ENCODE results near the gene COL15A1. TPM values are rescaled to one million over a fixed set of nuclear protein-coding genes. Genes with fewer than 3 reads are reported as not detected.
A peak's percentile ranks its signal among the peaks of the same experiment; 100 is the strongest.

The COL15A1 gene
- total RNA-seq, 1 donor from 2014 or later = 0.05 TPM

DNA sequence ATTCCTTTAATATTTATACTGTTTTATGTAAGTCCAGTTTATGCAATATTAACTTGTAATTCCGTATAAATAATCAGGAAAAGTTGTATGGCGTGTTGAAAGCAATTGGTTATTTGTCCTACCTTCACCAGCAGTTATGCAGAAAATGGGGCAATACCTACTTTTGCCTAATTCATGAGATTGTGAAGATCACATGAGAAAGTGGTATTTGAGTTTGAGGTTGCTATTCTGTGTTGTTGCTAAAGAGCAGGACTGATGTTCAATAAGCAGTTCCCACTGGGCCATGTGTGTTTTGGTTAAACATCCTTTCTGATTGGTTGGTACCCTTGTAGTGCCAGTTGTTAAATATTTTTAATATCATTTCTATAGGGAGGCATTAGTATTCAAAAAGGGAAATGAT is 164.4 kb downstream of the COL15A1 start:
- no peak for DNase-seq (ENCODE audit: low read depth)

DNA sequence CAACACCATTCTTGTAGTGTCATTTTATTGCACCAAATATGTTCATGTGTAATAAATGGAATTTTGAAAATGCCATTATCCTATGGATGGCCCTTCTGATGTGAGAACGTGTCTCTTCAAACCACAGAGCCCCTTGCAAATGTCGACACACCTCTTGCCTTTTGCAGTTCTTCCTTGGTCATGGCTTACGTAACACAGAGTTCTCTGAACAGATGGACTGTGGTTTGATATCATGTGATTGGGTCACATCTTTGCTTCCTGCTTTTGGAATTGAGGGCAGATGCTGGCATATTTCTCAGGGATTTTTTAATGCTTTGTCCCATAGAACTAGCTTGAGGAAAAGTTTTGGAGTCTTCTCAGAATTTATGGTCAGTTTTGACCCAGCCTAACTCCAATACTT is 165.8 kb downstream of the COL15A1 start:
- DNase-seq (ENCODE audit: low read depth) = peak; percentile 68

DNA sequence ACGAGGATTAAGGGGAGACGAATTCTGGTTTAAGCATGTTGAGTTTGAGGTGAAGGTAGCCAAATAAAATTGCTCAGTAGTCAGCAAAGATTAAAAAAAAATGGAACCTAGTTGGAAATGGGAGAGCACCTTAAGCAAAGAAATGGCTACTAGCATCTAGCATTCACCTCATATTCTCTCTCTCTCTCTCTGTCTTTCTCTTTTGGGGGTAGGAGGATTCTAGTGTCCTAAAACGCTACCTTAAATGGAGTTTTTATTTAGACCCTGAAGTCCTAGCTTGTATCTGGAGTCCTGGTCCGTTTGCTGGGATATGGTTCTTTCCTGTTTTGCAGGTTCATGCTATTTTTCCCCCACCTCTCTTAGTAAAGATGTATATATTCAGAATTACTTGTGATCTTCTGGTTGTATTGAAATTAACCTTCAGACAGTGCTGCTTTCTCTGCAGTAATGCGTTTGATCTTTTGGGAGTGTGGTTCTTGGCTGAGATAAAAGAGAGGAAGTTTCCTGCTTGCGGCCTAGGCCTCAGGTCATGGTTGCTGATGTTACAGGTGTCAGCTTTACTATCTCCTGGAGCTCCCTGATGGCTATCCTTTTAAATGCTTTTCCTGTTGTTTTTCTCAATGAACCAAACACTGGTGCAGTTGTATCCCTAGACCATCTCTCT is 169.2 kb downstream of the COL15A1 start:
- no peak for DNase-seq (ENCODE audit: low read depth)

DNA sequence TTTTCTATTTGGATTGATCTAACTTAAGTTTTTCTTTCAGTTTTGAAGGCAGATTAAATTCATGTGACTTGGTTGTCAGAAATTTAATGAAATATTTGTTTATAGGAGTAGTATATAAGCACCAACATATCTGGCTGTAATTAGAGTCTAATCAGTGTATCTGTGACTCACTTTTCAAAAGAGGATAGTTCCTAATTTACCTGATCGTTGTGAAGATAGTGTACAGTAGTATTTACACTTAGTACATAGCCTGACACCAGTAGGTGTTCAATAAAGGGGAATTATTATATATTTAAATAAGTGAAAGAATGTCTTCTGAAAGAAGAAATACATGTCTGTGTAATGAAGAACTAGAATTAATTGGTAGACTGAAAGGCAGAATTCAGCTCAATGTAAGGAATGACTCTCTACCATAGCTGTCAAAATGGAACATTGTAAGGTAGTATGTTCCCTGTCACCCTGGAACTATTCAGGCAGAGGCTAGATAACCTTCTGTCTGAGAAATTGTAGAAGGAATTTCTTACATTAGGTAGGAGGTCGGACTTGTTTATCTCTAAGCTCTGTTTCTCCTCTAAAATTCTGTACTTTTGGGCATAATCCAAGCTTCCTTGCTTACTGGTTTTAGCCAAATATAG is 169.8 kb downstream of the COL15A1 start:
- DNase-seq (ENCODE audit: low read depth) = no peak

DNA sequence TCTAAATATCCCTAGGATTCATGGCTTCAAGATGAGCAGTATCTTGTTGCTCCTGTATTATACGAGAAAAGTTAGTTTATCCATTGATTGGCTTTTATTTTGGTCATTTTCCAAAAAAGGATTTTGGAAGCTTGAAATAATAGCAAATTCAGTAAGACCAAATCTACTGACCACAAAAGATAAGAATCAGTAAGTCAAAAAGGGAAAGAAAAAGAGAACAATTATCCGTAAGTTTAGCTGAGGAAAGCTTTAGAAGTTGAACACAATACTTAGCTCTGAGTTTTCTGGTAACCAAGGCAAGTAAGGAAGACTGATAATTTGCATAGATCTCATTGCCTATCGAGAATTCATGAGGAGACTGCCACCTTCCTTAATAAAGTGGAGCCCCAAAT is 170.3 kb downstream of the COL15A1 start:
- no peak for DNase-seq (ENCODE audit: low read depth)

DNA sequence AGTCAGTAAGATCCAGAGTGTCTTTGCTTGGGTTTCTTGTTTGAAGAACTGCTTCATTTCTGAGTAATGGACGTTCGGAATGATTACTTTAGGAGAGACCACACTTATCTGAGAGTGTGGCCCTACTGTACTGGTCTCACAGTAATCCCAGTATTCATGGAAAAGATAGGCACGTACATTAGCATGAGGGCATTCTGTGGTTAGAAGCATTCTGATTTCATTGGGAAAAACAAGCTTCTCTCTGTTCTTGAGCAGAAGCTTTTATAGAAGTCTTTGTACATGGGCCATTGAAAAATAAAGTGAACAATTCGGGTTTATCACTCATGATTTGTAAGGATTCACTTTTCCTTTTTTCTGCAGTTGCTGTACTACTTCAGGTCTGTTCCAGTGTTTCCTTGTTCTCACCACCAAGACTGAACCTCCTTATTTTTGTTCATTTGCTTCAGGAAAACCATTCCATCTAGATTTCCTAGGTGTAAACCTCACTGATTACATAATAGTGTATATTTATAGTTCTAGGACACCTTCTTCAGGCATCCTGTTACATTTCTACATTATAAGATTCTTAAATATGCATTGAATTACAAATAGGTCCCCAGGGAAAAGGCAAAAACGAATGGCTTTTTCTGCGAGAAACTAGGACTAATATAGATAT is 171.3 kb downstream of the COL15A1 start:
- no peak for DNase-seq (ENCODE audit: low read depth)

DNA sequence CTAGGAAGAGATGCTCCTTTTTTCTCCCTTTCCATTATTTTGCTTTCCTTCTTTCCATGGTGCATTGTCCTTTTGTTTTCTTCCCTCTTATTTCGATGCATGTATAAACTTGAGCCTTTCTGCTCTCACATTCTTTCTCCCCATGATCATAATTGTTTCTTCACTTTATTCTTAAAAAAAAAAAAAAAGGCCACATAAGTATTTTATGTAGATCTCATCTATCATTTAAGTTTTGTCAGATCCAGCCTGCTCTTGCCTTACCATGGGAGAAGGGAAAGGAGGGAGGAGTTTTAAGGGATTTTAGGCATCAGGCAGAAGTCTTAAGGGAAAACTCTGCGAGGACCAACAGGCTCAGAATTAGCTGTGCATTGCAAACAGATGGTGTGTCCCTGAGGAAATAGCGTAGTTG is 172.3 kb downstream of the COL15A1 start:
- DNase-seq (ENCODE audit: low read depth) = no peak

DNA sequence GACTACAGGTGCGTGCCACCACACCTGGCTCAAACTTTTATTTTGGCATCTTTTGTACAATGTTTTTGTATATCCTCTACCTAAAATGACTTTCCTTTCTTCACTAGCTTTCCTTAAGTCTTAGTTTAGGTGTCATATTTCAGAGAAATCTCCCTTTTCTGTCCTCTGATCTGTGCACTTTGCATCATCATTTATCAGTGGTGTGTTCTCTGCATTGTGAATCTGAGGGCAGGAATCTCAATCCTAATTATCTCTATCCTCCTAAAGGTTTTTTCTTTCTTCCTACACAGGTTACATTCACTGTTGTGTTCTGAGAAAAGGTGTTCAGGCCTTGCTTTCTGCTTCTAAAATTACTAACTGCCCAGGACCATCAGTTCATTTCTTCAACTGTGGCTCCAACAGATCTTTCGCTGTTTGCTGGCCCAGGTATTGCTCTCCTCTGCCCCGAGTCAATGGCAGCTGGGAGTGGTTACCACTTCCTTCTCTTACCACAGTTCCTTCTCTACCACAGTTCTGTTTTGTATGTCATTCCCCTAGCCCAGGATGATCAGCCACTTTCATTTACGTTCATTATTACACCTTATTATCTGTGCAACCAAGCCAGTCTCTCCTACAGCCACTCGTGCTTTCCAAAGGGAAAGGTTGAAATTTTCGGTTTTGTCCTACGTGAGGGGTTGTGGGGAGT is 175.2 kb downstream of the COL15A1 start:
- no peak for DNase-seq (ENCODE audit: low read depth)

DNA sequence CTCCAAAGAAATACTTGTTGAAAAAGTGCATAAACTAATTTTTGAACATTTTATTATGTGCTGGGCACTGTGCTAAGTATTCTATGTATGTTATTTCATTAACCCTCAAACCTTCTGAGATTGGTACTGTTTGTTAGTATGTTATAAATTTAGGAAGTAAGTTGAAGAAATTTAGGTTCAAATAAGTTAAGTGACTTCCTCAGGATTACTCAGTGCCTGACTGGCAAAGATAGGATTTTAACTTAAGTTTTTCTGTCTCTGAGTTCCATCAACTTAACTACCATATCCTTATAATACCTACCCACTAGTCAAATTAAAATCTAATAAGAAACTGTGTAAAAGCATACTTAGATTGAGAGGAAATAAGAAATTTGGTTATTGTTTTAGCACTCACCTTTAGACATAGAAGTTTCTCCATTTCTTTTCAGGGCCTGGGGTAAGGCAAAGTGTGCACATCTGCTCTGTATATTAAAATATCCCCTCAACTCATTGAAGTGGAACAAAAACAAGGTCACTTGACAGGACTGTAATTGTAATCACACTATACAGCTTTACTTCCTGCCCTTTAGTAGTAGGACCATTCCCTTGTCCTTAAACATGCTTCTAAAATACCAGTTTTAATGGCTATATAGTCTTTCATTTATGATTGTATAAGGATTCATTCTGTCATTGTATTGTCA is 176.4 kb downstream of the COL15A1 start:
- no peak for DNase-seq (ENCODE audit: low read depth)

Other genes starting within 250 kb of the COL15A1 start
- gene GABBR2, start 235.0 kb upstream of the COL15A1 start, total RNA-seq = 0.17 TPM in 1 of 2 replicates, not detected in the other
- 11.3 and 26.1 TPM in 2 replicates for gene ANKS6, start 147.4 kb upstream of the COL15A1 start, total RNA-seq
- 4.3 and 10.9 TPM in 2 replicates for gene GALNT12, start 136.2 kb upstream of the COL15A1 start, total RNA-seq
- gene TGFBR1, start 161.2 kb downstream of the COL15A1 start, total RNA-seq = 209 and 317 TPM in 2 replicates